Myocyte (in vitro differentiated cells): ENCODE data around the gene LRRC9. TPM values are rescaled to one million over a fixed set of nuclear protein-coding genes. Genes with fewer than 3 reads are reported as not detected.
"Not testable (repeated sequence)": the region's sequence is repeated elsewhere in the genome, so short reads cannot be mapped to it uniquely, and the experiment has no call there.

Source experiments
- DNase-seq: peaks from one replicate; pipeline ENCODE4 v3.0.0-alpha.2; 2012; ENCODE audit warnings: low read depth
- polyA plus RNA-seq: library from polyadenylated mRNA; unstranded; fragments of >200 nt; gene quantifications from one replicate; pipeline ENCODE4 v1.2.1, GENCODE V29; 2012; ENCODE audit warnings: missing spikeins
- total RNA-seq: library from RNA; depleted of rRNA; stranded (reverse); fragments of >200 nt; gene quantifications from 2 replicates; pipeline ENCODE4 v1.2.3, GENCODE V29; 2014

LRRC9 gene
- total RNA-seq = 0.08 TPM in 1 of 2 replicates, not detected in the other
- polyA plus RNA-seq = not detected

DNA sequence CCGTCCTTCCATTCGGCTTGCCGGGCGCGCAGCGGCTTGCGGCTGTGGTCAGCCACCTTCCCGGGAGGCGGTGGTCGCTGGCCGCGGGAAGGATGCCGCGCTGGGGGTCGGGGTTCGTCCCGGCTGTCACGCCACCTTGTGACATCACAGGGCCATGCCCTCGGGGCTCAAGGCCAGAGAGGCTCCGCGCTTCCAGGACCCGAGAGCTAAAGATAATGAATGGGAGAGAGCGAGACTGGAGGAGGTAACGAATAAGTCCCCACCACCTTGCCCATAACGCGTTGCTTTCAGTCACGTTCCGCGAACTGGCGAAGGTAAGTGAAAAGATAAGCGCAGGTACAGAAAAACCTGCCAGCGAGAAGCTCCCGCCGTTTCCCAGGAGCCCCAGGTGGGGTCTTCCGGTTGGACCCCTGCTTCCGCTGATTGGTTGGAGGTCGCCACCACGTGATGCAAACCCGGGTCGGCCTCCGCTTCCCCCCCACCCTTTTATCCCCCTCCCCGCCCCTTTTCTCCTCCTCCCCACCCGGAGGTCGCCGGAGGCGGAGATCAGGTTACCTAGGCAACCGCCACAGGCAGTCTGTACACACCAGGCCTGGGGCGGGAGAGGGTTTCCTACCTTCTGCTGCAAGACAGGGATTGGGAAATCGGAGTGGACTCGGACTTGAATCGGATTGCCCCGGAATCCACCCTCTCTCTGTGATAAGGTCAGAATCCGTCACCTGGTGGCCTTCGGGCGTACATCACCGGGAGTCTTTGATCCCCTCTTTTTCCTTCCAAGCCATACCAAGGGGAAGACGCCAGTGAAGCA, at the start of gene LRRC9:
TSS of gene LRRC9 (plus strand) at position 575 of the 808 bp plus-strand sequence.
- DNase-seq = no peak

DNA sequence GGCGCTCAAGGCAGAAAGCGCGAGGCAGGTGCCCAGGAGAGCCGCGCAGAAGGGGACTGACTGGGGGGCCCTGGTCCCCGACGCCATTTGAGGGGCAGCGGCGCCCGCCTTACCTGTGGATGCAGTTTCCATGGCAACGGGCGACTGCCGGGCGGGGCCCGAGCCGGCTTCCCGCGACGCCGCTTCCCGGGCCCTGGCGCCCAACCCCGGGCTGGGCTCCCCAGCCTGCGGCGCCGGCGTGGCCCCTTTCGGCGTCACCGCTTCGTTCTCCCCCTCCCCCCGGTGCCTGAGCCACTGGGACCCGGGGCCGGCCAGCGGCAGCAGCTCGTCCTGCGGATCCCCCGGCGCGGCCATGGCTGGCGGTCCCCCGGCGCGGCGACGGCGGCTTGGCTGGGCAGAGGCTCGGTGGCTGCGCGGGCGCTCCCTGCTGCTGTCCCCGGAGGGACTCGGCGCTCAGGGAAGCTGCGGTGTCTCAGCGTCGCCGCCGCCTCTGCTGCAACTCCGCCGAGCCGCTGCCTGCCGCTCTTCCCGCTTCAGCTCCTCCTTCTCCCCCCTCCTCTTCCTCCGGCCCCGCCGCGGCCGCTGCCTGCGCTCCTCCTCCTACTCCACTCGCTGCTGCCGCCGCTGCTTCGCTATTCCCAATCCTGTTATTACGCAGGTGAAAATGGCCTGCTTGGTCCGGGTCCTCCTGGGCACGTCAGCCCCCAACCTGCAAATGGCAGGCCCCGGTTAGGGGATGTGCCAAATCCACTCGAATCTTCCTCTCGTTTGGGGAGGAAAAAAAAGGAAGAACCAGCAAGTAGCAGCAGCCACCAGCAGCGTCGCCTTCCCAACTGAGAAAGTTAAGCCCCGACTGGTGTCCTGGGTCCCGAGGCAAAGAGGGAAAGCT, 49.4 kb upstream of the LRRC9 start, which contains the start of gene RTN1:
TSS of gene RTN1 (minus strand) at position 500 of the 889 bp plus-strand sequence. CDS start at position 354, 146 bp downstream.
- DNase-seq = peak; percentile 36

DNA sequence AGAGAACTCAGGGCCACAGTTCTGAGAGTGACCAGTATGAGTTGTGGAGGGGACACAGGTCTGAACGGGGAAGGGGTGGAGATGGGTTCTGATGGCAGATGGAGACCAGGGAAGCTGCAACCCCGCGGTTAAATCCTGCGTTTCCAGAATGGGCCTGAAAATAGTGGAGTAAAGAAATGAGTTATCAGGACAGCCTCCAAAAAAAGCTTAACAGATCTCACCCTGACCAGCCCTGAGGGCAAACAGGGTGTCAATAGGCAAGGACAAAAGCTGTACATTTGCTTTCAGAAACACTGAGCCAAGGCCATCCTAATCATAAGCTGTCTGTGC, 48.8 kb upstream of the LRRC9 start:
- no peak for DNase-seq

DNA sequence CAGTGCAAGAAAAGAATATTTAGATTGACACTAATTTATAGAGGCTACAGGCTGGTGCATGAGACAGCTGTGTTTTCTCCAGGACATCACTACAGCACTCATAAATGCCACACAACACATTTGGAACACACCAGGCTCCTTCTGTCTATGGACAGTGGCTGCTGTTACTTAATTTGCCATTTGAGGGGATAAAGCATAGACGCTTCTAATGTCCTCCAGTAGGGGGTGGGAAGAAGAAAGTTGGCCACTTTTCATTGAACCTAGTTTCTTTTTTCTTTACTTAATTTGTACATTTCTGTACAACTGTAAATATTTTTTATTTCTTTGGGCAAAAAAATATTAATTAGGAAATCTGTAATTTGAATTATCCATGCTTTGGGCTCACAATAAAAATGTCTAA, 37.0 kb upstream of the LRRC9 start:
- DNase-seq = no peak

DNA sequence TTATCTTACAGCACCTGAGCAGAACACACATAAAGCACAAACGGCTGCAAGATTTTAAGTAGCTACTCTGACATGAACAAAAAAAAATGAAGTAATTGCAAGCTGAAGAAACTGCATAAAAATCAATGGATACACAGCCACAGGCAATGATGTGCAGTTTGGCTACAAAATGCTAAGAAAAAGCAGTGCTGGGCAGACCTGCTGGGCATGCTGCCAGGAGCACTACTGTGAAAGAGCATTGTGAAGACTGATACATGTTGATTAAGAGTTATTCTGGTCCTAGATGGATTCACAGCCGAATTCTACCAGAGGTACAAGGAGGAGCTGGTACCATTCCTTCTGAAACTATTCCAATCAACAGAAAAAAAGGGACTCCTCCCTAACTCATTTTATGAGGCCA, 29.3 kb upstream of the LRRC9 start:
- no peak for DNase-seq

DNA sequence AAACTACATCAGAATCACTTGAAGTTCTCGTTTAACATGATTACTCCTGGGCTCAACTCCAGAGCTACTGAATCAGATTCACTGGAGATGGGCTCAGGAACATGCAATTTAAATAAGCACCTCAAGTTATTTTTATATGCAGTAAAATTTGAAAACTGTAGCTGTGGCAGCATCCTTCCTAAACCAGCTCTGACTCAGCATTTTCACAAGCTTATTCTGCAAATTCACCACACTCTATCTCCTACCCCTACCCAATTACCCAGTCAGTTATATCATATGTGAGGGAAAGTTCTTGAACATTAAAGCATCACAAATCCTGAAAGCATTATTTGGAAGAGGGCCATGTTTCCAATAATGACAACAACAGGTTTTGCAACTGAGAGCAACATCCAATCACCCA, 24.2 kb upstream of the LRRC9 start:
- DNase-seq = no peak

DNA sequence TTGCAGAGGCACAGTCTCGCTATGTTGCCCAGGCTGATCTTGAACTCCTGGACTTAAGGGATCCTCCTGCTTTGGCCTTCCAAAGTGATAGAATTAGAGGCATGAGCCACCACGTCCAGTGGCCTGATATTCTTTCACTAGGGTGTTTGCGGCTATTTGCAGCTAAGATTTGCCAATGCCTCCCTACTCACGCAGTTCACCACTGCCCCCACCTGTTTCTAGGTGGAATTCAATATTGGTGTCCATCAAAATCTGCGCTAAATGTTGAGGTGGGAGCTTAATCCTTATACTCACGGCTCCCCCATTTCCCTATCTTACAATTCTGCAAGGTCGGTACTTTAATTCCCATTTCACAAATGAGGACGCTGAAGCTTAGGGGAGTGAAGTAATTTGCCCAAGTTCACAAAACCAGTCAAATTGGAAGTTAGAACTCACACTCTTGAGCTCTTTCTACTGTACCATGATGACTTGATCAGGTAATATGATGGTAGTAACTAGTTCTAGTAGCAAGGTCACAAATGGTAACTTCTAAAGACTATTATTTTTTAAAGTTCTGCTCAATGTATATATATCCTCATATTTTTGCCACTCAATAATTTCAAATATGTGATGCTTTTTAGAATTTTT, 22.1 kb upstream of the LRRC9 start:
- DNase-seq = peak; percentile 45

DNA sequence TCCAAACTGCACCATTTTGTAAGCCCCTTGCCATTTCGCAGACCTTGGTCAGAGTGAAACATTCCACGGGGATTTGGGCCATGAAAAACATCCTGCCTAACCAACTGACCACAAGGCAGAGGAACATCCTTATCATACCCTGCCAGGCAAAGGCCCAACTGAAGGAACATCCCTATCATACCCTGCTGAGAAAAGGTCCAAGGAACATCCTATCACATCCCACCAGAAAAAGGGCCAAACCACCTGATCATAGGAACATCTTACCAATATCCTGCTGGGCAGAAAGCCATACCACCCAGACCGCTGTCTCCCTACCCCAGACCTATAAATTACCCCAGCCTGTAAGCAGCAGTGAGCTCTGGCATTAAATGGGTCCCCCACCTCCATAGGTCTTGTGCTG, 19.4 kb upstream of the LRRC9 start:
- DNase-seq = no peak

DNA sequence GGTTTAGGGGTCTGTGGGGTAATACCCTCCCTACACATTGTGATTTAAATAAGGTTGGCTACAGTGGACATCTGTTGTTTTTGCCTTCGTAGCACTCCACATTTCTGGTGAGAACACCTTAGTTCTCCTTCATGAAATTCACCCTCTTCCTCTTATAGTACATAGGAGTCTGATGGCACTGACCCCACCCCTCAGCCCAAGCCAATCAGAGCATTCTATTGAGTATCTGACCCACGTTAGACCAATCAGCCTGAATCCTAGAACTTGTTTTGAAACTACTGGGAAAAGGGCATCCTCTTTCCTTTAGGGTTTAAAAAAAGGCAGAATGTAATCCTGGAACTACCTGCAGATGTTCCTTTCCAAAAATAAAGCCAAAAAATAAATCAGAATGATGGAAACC, 15.8 kb upstream of the LRRC9 start:
- no peak for DNase-seq

DNA sequence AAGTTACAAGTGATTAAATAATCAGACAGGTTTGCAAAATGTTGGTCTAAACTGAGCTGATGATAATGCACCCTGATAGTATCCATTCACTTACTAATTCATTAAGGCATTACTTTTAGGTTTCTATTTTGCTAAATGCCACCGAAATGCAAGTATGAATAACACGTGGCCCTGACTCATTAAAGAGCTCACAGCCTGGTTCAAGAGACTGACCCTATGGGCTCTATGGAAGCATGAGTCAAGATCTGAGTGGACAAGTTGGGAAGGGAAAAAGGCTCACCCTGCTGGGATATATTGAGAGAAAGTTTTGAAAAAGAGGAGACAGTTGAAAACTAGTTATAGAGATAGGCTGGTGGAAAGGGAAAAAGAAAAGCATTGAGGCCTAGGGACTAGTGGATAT, 14.8 kb upstream of the LRRC9 start:
- DNase-seq = peak; percentile 1

DNA sequence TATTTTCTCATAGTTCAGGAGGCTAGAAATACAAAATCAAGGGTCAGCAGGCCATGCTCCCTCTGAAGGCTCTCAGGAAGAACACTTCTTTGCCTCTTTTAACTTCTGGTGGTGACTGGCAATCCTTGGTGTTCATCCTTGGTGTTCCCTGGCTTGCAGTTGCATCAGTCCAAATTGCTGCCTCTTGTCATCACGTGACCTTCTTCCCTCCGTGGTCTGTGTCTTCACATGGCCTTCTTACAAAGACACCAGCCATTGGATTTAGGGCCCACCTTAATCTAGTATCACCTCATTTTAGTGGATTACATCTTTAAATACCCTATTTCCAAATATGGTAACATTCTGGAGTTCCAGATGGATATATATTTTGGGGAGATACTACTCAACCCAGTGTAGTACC, 7.5 kb upstream of the LRRC9 start:
- no peak for DNase-seq

DNA sequence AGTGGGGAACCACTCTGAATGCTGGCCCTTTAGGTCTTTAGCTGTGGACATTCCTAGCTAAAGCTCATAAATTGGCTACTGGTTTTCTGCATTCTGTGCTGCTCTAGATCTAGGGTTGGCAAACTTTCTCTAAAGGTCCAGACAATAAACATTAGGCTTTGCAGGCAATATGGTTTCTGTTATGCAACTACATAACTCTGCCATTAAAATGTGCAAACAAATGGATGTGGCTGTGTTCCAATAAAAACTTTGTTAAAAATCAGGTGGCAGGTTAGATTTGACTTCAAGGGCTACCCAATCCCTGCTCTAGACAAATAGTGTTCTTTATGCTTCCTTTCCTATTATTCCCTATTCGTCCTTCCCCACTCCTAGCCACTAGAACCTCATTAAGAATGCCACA, 6.8 kb upstream of the LRRC9 start:
- DNase-seq = no peak

DNA sequence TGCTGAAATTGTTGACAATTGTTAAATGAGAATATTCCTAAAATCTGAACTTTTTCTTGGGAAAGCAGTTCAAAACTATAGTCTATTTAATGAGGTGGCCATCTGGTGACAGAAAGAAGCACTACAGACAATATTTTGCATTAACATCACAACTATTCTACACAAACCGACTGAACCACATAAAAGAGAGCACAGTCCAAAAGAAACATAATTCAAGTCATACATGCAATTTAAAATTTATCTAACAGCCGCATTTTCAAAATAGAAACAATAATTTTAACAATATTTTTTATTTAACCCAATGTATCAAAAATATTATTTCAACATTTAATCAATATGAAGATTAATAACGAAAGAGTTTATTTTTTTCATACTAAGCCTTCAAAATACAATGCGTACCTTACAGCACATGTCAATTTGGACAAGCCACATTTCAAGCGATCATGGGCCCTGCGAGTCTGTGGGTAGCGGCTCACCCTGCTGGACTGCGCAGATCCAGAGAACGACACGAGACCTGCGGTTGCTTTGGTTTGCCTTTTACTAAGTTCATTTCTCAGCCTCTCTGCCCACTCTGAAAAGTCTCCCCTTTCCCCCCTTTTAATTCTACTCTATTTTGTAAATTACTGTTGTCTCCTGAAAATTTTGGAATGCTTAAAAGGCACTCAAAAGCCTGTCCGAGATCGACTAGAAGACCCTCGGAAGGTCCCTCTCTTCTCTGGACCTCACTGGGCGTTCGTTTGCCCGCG, 947 bp upstream of the LRRC9 start:
- peak; percentile 65 for DNase-seq

DNA sequence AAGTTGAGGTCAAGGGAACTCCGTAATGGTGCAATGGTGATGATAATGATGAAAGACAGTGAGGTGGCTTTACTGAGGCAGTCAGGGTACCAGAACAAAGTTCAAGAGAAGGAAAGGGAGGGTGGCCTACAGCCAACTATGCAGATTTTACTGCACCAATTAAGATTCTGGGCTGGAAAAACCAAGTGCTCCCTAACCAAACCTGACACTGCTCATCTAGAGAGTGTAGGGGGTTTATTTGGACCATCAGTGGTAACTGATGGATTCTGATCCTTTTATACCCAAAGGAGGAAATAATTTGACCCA, 387 bp downstream of the LRRC9 start:
- DNase-seq = no peak

DNA sequence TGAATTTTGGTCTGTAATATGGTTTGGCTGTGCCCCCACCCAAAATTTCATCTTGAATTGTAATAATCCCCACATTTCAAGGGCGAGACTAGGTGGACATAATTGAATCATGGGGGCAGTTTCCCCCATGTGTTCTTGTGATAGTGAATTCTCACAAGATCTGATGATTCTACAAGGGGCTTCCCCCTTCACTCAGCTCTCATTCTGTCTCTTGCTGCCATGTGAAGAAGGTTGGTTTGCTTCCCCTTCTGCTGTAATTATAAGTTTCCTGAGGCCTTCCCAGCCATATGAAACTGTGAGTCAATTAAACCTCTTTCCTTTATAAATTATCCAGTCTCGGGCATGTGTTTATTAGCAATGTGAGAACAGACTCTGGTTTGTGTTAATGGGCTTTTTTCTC, 5.9 kb downstream of the LRRC9 start:
- no peak for DNase-seq

DNA sequence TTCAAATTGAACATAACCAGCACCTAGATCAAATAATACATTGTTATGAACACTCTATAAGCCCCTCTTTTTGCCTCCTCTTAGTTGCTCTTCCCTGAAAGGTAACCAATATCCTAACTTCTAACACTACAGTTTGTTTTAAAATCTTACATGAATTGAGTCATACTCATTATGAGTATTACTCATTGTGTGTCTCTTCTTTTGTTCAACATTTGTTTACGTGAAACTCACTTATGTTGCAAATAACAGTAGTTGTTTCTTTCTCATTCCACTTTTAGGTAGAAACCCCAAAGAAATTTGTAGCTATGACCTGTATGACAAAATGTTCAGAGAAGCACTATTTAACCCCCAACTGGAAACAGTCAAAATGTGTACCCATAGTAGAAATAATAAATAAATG, 6.6 kb downstream of the LRRC9 start:
- no peak for DNase-seq

DNA sequence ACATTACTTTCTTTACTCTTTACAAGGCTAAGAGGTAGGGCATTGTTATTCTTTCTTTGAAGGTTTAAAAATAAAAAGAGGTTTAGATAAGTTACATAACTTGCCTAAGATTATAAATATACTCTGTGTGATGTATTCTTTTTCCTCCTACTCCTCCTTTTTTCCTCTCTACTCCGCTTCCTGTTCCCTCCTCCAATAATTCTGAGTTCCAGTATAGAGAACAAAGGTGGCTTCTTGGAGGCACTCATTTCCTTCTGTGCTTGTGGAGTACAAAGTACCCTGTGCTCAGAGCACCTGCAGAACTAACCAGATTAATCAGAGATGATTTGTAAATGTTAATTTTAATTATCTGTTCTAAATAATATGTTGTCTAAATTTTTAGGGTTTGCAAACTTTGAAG, 11.3 kb downstream of the LRRC9 start:
- no peak for DNase-seq

DNA sequence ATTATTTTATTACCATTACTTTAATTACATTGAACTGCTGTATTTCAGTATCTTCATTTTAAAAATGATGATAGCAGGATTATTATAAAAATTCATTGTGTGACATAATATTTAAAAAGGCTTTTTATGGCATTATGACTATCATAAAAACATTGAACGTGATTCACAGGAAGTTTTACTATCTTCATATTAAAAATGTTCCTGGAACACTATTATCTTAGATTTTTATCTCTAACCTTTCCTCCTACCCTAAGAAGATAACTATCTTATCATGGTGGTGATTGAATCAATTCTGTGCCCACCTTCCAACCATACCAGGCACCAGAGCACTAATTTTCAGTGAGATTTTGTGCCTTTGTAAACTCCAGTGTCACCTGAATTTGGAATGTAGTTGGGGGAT, 16.2 kb downstream of the LRRC9 start:
- no peak for DNase-seq

DNA sequence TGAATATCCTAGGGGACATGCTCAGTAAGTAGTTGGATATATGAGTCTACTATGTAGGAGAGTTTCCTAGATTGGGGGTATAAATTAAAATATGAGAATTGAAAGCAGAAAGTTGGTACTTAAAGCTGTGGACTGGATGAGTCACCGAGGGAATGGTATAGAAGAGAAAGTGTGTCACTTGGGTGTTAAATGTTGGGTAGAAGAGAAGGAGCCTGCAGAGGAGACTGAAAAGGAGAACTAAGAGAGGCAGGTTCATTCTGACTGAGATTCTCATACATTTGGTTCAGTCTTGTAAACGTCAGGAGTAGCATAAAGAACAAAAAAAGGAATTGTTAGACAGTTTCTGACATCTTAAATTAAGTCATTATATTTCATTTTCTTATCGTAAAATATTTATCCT, 19.9 kb downstream of the LRRC9 start:
- no peak for DNase-seq

DNA sequence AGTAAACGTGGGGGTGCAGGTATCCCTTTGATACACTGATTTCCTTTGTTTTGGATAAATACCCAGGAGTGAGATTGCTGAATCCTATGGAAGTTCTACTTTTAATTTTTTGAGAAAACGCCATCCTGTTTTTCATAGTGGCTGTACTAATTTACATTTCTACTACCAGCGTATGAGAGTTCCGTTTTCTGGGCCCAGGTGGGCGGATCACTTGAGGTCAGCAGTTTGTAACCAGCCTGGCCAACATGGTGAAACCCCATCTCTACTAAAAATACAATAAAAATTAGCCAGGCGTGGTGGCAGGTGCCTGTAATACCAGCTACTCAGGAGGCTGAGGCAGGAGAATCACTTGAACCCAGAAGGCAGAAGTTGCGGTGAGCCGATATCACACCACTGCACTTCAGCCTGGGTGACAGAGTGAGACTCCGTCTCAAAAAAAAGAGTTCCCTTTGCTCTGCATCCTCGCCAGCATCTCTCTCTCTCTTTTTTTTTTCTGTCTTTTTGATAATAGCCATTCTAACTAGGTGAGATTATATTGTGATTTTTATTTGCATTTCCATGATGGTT, 22.4 kb downstream of the LRRC9 start:
- DNase-seq = not testable (repeated sequence)

DNA sequence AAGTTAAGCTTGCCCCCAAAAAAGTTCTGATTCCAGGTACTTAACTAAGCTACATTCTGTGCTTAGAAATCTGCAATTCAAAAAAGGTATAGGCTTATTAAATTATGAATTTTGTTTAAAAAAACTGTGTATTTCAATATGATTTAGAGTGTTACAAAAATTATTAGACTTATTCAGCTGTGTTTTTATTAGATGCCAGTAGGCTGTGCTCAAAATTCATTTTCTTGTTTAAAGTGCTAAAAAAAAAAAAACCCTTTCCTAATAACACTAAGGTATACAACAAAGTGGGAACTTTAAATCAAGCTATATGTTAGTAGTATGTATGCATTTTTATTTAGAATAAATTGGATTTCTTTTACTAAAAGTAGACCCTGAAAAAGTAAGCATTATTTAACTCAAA, 25.0 kb downstream of the LRRC9 start:
- DNase-seq = no peak
